HFF-Myc (cell line): ENCODE data around the gene SPATA4.

Experiments used
- DNase-seq: peaks from one replicate; pipeline ENCODE4 v3.0.0-alpha.2; 2011; ENCODE audit warnings: low read depth; ENCODE audit errors: extremely low read depth
- H3K4me3 ChIP-seq: replicated peaks from 2 replicates; pipeline ENCODE4 v1.5.1; 2011; ENCODE audit warnings: low read depth, mild to moderate bottlenecking, control low read depth, low read length
- CTCF ChIP-seq: IDR thresholded peaks from 2 replicates; pipeline ENCODE4 v1.5.1; 2012; ENCODE audit warnings: mild to moderate bottlenecking, low read depth, low read length, control low read depth; ENCODE audit errors: missing control alignments

Gene SPATA4

GRCh38 chr4:176195184-176195978 is at the start of gene SPATA4:
TSS of gene SPATA4 (minus strand) at chr4:176195585. CDS start at chr4:176195562, 23 bp downstream.
- TF ChIP-seq CTCF: no peak
- DNase-seq: peak; percentile 57
- H3K4me3 ChIP-seq: peak within 1 kb of the TSS; percentile 58

GRCh38 chr4:176242764-176243347 is 47.5 kb upstream of the SPATA4 start:
- DNase-seq: no peak
- no peak overlapping the region for H3K4me3 ChIP-seq
- no peak for TF ChIP-seq CTCF

- no peak overlapping the region for H3K4me3 ChIP-seq
- DNase-seq: no peak
- TF ChIP-seq CTCF: no peak
Observed at GRCh38 chr4:176241703-176242102, 46.3 kb upstream of the SPATA4 start.

GRCh38 chr4:176238826-176239225 is 43.4 kb upstream of the SPATA4 start:
- H3K4me3 ChIP-seq: no peak overlapping the region
- TF ChIP-seq CTCF: no peak
- no peak for DNase-seq

- H3K4me3 ChIP-seq: no peak overlapping the region
- DNase-seq: peak; percentile 29
Observed at GRCh38 chr4:176238157-176238610, 42.8 kb upstream of the SPATA4 start.

GRCh38 chr4:176236946-176237345 is 41.6 kb upstream of the SPATA4 start:
- TF ChIP-seq CTCF: no peak
- DNase-seq: no peak
- no peak overlapping the region for H3K4me3 ChIP-seq

More at GRCh38 chr4:176238157-176238610, 42.8 kb upstream of the SPATA4 start:
- TF ChIP-seq CTCF: no peak
